Fibroblast of gingiva (primary cell): ENCODE data around the gene HIVEP2.

Experiments used
- DNase-seq: peaks from one replicate; pipeline ENCODE4 v3.0.0-alpha.2; 2011; ENCODE audit warnings: low read depth

Gene HIVEP2

GRCh38 chr6:142925575-142926110 lies 19.3 kb downstream of the HIVEP2 start:
- peak; percentile 74 for DNase-seq

GRCh38 chr6:142918339-142919042 lies 26.5 kb downstream of the HIVEP2 start:
- DNase-seq = no peak

- no peak for DNase-seq
Measured at GRCh38 chr6:142916881-142917280, 28.1 kb downstream of the HIVEP2 start.

DNA sequence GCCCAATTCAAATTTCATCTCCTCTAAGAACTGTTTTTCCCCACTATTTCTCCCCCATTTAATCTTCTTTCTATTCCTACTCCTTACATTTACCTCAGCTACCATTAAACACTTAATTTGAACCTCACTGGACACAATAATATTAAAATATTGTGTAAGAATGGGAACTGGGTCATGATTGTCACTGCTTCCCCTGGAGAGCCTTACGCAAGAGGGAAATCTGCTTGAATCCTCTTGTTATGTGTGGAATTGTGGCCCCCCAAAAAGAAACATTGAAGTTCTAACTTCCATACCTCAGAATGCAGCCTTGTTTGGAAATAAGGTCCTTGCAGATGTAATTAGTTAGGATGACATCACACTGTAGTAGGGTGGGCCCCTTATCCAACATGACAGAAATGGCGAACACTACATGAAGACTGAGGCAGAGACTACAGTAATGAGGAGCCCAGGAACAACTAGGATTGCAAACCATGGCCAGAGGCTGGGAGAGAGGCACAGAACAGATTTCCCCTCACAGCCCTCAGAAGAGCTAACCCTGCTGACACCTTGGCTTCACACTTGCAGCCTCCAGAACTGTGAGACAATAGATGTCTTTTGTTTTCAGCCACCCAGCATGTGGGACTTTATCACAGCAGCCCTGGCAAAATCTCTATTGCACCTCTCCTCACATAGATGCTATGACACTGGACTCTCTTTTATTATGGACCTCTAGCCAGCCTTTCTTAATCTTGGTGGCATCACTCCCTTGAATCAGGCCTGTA lies 29.9 kb downstream of the HIVEP2 start:
- no peak for DNase-seq

GRCh38 chr6:142914369-142914768 lies 30.6 kb downstream of the HIVEP2 start:
- no peak for DNase-seq

DNA sequence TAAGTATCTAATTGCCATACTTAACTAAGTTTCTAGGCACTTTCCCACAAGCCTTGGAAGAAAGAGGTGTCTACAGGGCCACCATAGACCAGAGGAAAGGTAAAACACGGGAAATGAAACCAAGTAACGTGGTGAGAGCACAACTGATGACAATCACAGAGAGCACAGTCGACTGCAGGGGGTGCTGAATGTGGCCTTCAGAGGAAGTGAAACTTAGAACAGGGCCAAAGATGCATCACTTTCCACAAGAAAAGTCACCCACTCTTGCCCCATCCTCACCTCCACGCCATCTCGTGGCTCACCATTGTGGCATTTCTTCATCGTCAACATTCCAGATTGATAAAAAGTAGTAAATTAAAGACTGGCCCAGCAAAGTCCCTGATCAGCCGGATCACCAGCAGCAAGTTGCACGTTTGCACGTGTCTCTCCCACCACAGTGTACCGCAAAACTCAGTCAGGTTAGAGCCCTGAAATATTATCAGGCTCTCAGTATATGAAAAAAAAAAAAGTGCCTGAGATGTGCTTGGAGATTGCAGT lies 31.4 kb downstream of the HIVEP2 start:
- DNase-seq = no peak

- no peak for DNase-seq
Measured at GRCh38 chr6:142913036-142913510, 31.9 kb downstream of the HIVEP2 start.

- no peak for DNase-seq
Measured at GRCh38 chr6:142912125-142912524, 32.9 kb downstream of the HIVEP2 start.

DNA sequence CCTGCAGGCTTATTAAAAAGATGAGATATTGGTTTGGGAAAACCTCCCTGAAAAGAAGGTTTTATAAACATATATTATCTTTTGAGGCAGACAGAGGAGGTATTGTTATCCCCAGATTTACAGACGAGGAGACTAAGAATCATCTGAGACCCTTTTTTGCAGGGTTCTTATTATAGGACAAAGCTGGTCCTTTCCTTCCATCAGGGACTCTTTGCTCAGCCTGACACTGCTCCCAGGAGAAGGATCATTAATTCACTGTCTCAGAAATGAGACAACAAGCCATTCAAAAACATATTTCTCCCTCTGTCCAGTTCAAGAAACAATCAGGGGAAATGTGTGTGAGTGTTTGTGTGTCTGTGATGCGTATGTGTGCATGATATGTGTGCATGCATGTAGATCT lies 33.5 kb downstream of the HIVEP2 start:
- no peak for DNase-seq

- DNase-seq = no peak
Measured at GRCh38 chr6:142909686-142910085, 35.3 kb downstream of the HIVEP2 start.

DNA sequence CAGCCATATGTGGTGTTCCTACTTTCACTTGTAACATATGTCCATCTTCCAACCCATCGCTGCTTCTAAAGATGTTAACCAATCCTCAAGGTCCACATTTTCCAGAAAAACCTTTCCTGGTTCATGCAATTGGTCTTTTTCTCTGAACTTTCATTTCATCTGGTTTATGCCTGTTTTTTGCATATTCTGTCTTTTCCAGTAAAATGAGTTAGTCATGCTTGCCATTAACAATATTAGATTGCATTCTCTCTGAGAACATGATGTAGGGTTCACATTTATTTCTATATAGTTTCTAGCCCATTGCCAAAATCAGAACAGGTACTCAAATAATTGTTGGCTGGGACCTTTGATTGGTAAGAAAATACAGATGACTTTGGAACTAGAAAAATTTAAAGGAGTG lies 36.7 kb downstream of the HIVEP2 start:
- no peak for DNase-seq

GRCh38 chr6:142907544-142907943 lies 37.4 kb downstream of the HIVEP2 start:
- DNase-seq = no peak

GRCh38 chr6:142906945-142907470 lies 38.0 kb downstream of the HIVEP2 start:
- no peak for DNase-seq

- DNase-seq = peak; percentile 68
Measured at GRCh38 chr6:142903812-142904211, 41.2 kb downstream of the HIVEP2 start.

GRCh38 chr6:142902636-142903053 lies 42.3 kb downstream of the HIVEP2 start:
- peak; percentile 96 for DNase-seq

DNA sequence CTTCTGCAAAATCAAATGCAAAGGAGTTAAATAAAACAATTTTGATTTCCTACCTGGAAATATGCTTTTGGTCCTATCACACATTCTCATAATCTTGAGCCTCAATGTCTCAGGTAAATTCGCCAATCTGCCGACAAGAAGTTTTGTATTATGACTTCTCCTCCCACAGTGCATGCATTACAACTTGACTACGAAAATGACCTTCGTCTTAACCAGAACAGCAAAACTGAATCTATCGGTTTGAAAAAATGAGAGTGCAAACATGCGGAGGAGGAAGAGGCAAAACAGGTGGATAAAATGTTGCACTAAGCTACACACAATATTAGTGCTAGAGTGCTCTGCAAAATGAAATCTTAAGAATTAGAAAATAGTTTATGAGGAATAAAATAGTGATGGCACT lies 43.4 kb downstream of the HIVEP2 start:
- DNase-seq = no peak

DNA sequence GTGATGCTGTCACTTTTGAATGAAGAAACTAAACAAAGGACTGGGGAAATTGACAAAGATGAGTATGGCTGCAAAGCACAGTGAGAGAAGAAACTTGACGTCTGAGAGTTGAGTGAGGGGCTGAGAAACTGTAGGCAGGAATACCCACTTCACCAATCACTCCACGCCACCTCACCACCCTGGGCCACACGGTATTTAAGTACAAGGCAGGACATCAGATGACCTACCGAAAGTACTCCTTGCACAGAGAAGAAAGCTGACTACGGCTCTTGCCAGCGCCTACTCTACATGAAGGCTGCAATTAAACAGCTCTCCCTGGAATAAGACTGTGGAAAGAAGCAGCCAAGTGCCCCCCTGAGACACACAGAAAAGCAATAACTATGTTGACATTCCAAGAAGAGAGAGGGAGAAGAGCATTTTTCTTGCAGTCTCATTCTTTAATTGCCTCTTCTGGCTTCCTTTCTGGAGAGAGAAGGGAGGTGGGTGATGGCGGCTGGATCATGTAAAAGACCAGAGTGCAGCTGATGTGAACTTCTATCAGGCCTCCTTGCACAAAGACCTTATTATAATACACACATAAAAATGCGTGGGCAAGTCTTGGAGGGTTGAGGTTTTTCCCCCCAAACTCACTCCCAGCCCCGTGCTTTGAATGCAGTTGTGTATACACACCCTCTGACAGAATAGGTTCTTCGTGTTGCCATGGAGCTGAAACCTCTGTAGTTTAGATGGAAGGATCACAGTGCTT lies 44.6 kb downstream of the HIVEP2 start:
- DNase-seq = no peak

DNA sequence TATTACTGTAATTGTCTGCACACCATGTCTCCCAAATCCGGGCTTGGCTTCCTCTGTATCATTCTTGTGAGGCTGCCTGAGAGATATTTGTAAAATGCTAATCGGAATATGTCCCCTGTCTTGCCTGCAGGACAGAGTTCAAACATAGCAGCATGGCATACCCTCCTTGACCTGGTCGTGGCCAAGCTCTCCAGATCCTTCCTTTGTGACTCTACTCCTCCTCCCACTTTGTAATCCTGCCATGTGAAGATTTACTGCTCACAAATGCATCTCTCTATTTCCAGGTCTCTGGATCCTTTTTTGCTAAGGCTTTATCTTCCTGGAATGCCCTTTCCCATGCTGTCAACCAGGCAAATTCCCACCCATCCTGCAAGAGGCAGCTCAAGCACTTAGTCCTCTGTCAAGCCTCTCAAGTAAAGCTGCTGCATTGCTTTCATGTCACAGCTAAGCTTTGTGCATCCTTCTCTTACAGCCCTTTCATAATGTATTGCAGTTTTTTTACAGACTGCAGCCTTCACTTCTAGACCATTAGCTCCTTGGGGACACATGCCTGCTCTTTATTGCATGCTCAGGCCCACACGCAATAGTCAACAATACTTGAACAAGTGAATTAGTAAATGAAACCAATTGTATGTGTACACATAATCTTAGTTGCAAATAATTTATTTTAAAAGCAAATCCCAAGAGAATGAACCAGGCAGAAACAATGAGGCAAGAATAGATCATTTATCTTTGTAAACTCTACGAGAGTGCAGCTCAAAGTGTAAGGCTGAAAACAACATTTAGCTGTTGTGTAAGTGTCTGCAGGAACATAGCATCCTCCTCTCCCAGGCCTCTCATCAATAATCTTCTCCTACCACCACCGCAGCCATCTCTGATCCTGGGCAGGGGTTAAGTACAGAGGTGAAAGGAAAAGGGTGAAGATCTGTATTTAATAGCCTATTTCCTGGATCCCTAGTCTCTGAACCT lies 45.8 kb downstream of the HIVEP2 start:
- peak; percentile 46 for DNase-seq

DNA sequence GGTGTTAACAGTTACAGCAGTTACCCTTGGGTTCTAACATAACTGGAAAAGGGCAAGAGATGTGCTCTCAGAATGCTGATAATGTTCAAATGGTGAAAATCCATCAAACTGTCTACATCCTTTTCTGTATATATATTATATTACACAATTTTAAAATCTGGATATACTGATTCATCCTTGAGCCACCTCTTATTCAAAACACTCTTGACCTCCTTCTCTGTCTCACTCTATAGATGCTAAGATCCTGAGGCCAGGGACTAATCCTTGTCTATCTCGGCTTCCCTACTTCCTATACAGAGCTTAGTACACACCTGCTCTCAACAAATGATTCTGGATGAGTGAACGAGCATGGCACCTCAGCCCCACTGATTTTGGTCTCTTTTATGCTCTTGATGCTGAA lies 47.3 kb downstream of the HIVEP2 start:
- DNase-seq = no peak

- no peak for DNase-seq
Measured at GRCh38 chr6:142896732-142897131, 48.2 kb downstream of the HIVEP2 start.

DNA sequence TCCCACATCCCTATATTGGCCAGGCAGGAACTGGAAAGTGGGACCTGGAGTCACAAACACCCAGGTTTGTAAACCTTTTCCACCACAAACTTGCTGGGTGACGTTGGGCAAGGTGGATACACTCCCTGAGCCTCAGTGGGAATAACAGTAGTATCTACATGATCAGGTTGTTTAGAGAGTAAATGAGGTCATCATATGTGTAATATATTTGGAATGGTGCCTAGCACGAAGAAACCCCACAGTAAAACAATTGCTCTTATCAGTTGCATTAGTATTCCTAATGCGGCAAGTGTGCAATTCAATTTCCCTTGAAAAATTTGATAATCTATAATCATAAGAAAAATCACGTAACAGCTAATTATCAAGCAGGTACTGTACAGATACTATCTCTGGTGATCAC lies 51.9 kb downstream of the HIVEP2 start:
- DNase-seq = no peak
